ENCODE data around the gene SLF1.

The SLF1 gene

GRCh38 chr5:94614156-94614805 lies 4.2 kb upstream of the SLF1 start:
- H3K4me3 ChIP-seq (ENCODE audit: low read length), result no peak overlapping the region
- no peak for DNase-seq (ENCODE audit: low read depth)
- TF ChIP-seq CTCF (conservative IDR thresholded peaks at IDR 0.05; ENCODE audit: low read length), result no peak

- H3K4me3 ChIP-seq (ENCODE audit: low read length), result no peak overlapping the region
- no peak for TF ChIP-seq CTCF (conservative IDR thresholded peaks at IDR 0.05; ENCODE audit: low read length)
- DNase-seq (ENCODE audit: low read depth), result no peak
These were observed 2.6 kb upstream of the SLF1 start for GRCh38 chr5:94615862-94616261.

GRCh38 chr5:94618029-94618492 lies 408 bp upstream of the SLF1 start:
- no peak for TF ChIP-seq CTCF (conservative IDR thresholded peaks at IDR 0.05; ENCODE audit: low read length)
- peak overlapping the region; percentile 84 for H3K4me3 ChIP-seq (ENCODE audit: low read length)
- peak; percentile 55 for DNase-seq (ENCODE audit: low read depth)

- no peak for DNase-seq (ENCODE audit: low read depth)
- no peak for TF ChIP-seq CTCF (conservative IDR thresholded peaks at IDR 0.05; ENCODE audit: low read length)
- no peak overlapping the region for H3K4me3 ChIP-seq (ENCODE audit: low read length)
These were observed 1.8 kb downstream of the SLF1 start for GRCh38 chr5:94620256-94620655.

- no peak overlapping the region for H3K4me3 ChIP-seq (ENCODE audit: low read length)
- no peak for TF ChIP-seq CTCF (conservative IDR thresholded peaks at IDR 0.05; ENCODE audit: low read length)
- DNase-seq (ENCODE audit: low read depth), result no peak
These were observed 3.3 kb downstream of the SLF1 start for GRCh38 chr5:94621763-94622162.

- H3K4me3 ChIP-seq (ENCODE audit: low read length), result no peak overlapping the region
These were observed 4.5 kb downstream of the SLF1 start for GRCh38 chr5:94623011-94623410.

More at GRCh38 chr5:94623011-94623410, 4.5 kb downstream of the SLF1 start:
- no peak for TF ChIP-seq CTCF (conservative IDR thresholded peaks at IDR 0.05; ENCODE audit: low read length)
- DNase-seq (ENCODE audit: low read depth), result peak; percentile 15
